HG02840 (cell line): Measurements from ENCODE around the gene TMEM17.

Source experiments
- ATAC-seq: cut with Tn5 transposase; IDR thresholded peaks from one replicate; pipeline ENCODE4 v1.9.1; 2021; ENCODE audit warnings: mild to moderate bottlenecking, moderate library complexity, moderate number of reproducible peaks; ENCODE audit not compliant: unreplicated experiment, low FRiP score

TMEM17 gene

GRCh38 chr2:62474176-62474575, 31.8 kb downstream of the TMEM17 start:
- no peak for ATAC-seq

- ATAC-seq: no peak
These were observed 32.7 kb downstream of the TMEM17 start for GRCh38 chr2:62473246-62473827.

- ATAC-seq: no peak
These were observed 33.7 kb downstream of the TMEM17 start for GRCh38 chr2:62472312-62472711.

GRCh38 chr2:62471816-62472215, 34.2 kb downstream of the TMEM17 start:
- ATAC-seq: no peak

GRCh38 chr2:62471404-62471803, 34.6 kb downstream of the TMEM17 start:
- no peak for ATAC-seq

- ATAC-seq: no peak
These were observed 36.4 kb downstream of the TMEM17 start for GRCh38 chr2:62469548-62469947.

- ATAC-seq: no peak
These were observed 36.9 kb downstream of the TMEM17 start for GRCh38 chr2:62469114-62469513.

GRCh38 chr2:62467475-62468321, 38.3 kb downstream of the TMEM17 start:
- no peak for ATAC-seq

- ATAC-seq: no peak
These were observed 38.9 kb downstream of the TMEM17 start for GRCh38 chr2:62467100-62467474.

- no peak for ATAC-seq
These were observed 39.5 kb downstream of the TMEM17 start for GRCh38 chr2:62466503-62466854.

- no peak for ATAC-seq
These were observed 40.1 kb downstream of the TMEM17 start for GRCh38 chr2:62465741-62466502.

GRCh38 chr2:62465039-62465740, 40.8 kb downstream of the TMEM17 start:
- ATAC-seq: no peak

- ATAC-seq: no peak
These were observed 41.6 kb downstream of the TMEM17 start for GRCh38 chr2:62464221-62465007.

GRCh38 chr2:62462211-62462610, 43.8 kb downstream of the TMEM17 start:
- no peak for ATAC-seq

GRCh38 chr2:62461707-62462106, 44.3 kb downstream of the TMEM17 start:
- no peak for ATAC-seq

GRCh38 chr2:62461017-62461553, 44.9 kb downstream of the TMEM17 start:
- no peak for ATAC-seq

GRCh38 chr2:62460175-62460574, 45.8 kb downstream of the TMEM17 start:
- ATAC-seq: no peak

- ATAC-seq: no peak
These were observed 46.3 kb downstream of the TMEM17 start for GRCh38 chr2:62459672-62460071.

- no peak for ATAC-seq
These were observed 46.9 kb downstream of the TMEM17 start for GRCh38 chr2:62459106-62459505.

- ATAC-seq: no peak
These were observed 47.3 kb downstream of the TMEM17 start for GRCh38 chr2:62458671-62459081.
